NT2/D1 (cell line): ENCODE data around the gene WDR77.

Experiments
- YY1 ChIP-seq: IDR thresholded peaks from 2 replicates; pipeline ENCODE4 v1.6.1; 2011; ENCODE audit not compliant: insufficient read length, insufficient read depth
- ZNF274 ChIP-seq: IDR thresholded peaks from 2 replicates; pipeline ENCODE4 v1.6.1; 2011; ENCODE audit warnings: mild to moderate bottlenecking, low read depth, low read length

GRCh38 chr1:111414756-111415155, 34.3 kb downstream of the WDR77 start:
- TF ChIP-seq YY1 (no peak), ZNF274 (no peak)
